Measurements from ENCODE around the gene THBS4. TPM values are rescaled to one million over a fixed set of nuclear protein-coding genes. Genes with fewer than 3 reads are reported as not detected.

The THBS4 gene
- total and polyA plus RNA-seq, 10 of the 15 experiments (the other 5 are each of a cell fraction or from before 2014, with no cell fraction given): 0.31 to 1.7 (median 0.75) TPM

- TF ChIP-seq NKRF (conservative IDR thresholded peaks at IDR 0.05): no peak
- TF ChIP-seq USF2 (IDR thresholded peaks at IDR 0.05; ENCODE audit: borderline replicate concordance, low read depth, low read length): no peak
- TF ChIP-seq BHLHE40 (IDR thresholded peaks at IDR 0.05; ENCODE audit: borderline replicate concordance in 1 of 2, low read depth in 2 of 2, low read length in 1 of 2): no peak
- no peak for TF ChIP-seq PML (IDR thresholded peaks at IDR 0.05; ENCODE audit: low read length)
These were observed 66.8 kb downstream of the THBS4 start (continued) for GRCh38 chr5:80101993-80102392.

DNA sequence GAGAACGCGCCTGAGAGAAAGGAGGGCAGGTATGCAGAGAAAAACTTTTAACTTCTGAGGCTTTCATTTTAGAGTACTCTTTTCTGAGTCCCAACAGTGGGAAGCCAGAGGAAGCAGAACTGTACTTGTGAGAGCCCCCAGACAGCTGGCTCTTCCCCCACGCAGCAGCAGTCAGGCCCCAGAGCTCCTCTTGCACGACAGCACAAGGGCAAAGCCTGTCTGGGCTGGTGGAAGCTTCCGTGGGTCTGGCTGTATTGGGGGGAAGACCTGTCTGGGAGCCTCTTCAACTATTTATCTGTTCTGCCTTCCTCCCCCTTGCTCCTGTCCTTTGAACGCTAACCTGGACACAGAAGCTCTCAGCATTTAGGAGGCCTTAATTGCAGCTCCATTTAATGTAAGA lies 68.2 kb downstream of the THBS4 start:
- no peak for ATAC-seq
- ChIA-PET RAD21 (ENCODE audit: unreplicated experiment) (interaction anchor here (0.6 to 1.0 kb wide), 2 partner anchors 154 to 671 kb away, joined by 3 to 4 read pairs; no protein-coding TSS in a partner anchor), SMC1A (ENCODE audit: uncharacterized antibody, unreplicated experiment) (interaction anchor here (0.7 to 1.2 kb wide), 5 partner anchors 12 to 204 kb away, joined by 3 to 5 read pairs (median 4); no protein-coding TSS in a partner anchor), POLR2A (interaction anchor here (0.8 to 1.9 kb wide), 2 partner anchors 13 to 152 kb away, joined by 3 to 4 read pairs; no protein-coding TSS in a partner anchor), CTCF (interaction anchor here (0.8 to 1.9 kb wide), 5 partner anchors 9 to 202 kb away, joined by 3 to 4 read pairs (median 3); no protein-coding TSS in a partner anchor)
- H3K79me2 ChIP-seq (ENCODE audit: control insufficient read depth, insufficient read depth, low read length): no peaks in the 10 kb centered on the region
- H3K36me3 ChIP-seq (ENCODE audit: control insufficient read depth in 2 of 2, insufficient read depth in 2 of 2, low read length in 1 of 2): no peaks in the 10 kb centered on the region
- in situ Hi-C loops (cut with MboI) (no loop called here), intact Hi-C loops (cut with micrococcal nuclease; ENCODE audit: unreplicated experiment) (no loop called here)
- DNase-seq (ENCODE audit: low read depth, low spot score): no peak
- no peak overlapping the region for H3K27ac ChIP-seq (ENCODE audit: control insufficient read depth, insufficient read depth)
- no TSS peak for BruUV-seq (replicated peaks)
- no peak overlapping the region for H3K4me3 ChIP-seq
- WGBS (ENCODE audit: insufficient coverage, insufficient replicate concordance, low lambda C conversion rate, missing lambda C conversion rate): 54% methylated on average over 5 of the region's 6 CpGs
- no peak overlapping the region for H3K9ac ChIP-seq (ENCODE audit: control insufficient read depth, insufficient read depth, low read length)
- no peaks in the 10 kb centered on the region for H3K27me3 ChIP-seq (replicated peaks in 1 of 2; ENCODE audit: control insufficient read depth in 2 of 2, insufficient read depth in 2 of 2, low read length in 1 of 2)
- no peaks in the 10 kb centered on the region for H4K20me1 ChIP-seq (ENCODE audit: control insufficient read depth, insufficient read depth)
- H2AFZ ChIP-seq (ENCODE audit: control insufficient read depth, low read depth, low read length): no peak overlapping the region
- no peak for FAIRE-seq
- peaks cover 3% of the 10 kb centered on the region; the same call in 1 of the 2 replicates for H3K4me1 ChIP-seq (ENCODE audit: control insufficient read depth, insufficient read depth, low read length)
- H3K4me2 ChIP-seq (ENCODE audit: control insufficient read depth, insufficient read depth): no peak overlapping the region
- no peaks in the 10 kb centered on the region for H3K9me3 ChIP-seq (replicated peaks; ENCODE audit: control insufficient read depth, insufficient read depth, low read length)
- TF ChIP-seq JUND (IDR thresholded peaks at IDR 0.05; ENCODE audit: low read depth, low read length) (no peak), TCF12 (IDR thresholded peaks at IDR 0.05; ENCODE audit: low read depth, low read length) (no peak), SUPT20H (IDR thresholded peaks at IDR 0.05; ENCODE audit: borderline replicate concordance, control insufficient read depth, low read depth, low read length) (no peak), BRCA1 (IDR thresholded peaks at IDR 0.05; ENCODE audit: low read depth, low read length) (no peak), RUNX3 (IDR thresholded peaks at IDR 0.05; ENCODE audit: low read length) (no peak), ZNF217 (IDR thresholded peaks at IDR 0.05) (no peak), MTA3 (IDR thresholded peaks at IDR 0.05; ENCODE audit: borderline replicate concordance, low read length) (no peak), NFYA (IDR thresholded peaks at IDR 0.05; ENCODE audit: borderline replicate concordance, low read depth, low read length) (no peak)
- TF ChIP-seq, protein P1, sequence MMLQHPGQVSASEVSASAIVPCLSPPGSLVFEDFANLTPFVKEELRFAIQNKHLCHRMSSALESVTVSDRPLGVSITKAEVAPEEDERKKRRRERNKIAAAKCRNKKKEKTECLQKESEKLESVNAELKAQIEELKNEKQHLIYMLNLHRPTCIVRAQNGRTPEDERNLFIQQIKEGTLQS (IDR thresholded peaks at IDR 0.05; ENCODE audit: borderline replicate concordance, extremely low read depth, low read depth, low read length): no peak
- TF ChIP-seq, protein P2, sequence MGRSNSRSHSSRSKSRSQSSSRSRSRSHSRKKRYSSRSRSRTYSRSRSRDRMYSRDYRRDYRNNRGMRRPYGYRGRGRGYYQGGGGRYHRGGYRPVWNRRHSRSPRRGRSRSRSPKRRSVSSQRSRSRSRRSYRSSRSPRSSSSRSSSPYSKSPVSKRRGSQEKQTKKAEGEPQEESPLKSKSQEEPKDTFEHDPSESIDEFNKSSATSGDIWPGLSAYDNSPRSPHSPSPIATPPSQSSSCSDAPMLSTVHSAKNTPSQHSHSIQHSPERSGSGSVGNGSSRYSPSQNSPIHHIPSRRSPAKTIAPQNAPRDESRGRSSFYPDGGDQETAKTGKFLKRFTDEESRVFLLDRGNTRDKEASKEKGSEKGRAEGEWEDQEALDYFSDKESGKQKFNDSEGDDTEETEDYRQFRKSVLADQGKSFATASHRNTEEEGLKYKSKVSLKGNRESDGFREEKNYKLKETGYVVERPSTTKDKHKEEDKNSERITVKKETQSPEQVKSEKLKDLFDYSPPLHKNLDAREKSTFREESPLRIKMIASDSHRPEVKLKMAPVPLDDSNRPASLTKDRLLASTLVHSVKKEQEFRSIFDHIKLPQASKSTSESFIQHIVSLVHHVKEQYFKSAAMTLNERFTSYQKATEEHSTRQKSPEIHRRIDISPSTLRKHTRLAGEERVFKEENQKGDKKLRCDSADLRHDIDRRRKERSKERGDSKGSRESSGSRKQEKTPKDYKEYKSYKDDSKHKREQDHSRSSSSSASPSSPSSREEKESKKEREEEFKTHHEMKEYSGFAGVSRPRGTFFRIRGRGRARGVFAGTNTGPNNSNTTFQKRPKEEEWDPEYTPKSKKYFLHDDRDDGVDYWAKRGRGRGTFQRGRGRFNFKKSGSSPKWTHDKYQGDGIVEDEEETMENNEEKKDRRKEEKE (IDR thresholded peaks at IDR 0.05): no peak
- TF ChIP-seq, protein P3, sequence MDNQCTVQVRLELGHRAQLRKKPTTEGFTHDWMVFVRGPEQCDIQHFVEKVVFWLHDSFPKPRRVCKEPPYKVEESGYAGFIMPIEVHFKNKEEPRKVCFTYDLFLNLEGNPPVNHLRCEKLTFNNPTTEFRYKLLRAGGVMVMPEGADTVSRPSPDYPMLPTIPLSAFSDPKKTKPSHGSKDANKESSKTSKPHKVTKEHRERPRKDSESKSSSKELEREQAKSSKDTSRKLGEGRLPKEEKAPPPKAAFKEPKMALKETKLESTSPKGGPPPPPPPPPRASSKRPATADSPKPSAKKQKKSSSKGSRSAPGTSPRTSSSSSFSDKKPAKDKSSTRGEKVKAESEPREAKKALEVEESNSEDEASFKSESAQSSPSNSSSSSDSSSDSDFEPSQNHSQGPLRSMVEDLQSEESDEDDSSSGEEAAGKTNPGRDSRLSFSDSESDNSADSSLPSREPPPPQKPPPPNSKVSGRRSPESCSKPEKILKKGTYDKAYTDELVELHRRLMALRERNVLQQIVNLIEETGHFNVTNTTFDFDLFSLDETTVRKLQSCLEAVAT (IDR thresholded peaks at IDR 0.05): no peak

All from GM12878 (cell line).